ENCODE measurements around the gene SLC26A11.

- TF ChIP-seq, protein P1, sequence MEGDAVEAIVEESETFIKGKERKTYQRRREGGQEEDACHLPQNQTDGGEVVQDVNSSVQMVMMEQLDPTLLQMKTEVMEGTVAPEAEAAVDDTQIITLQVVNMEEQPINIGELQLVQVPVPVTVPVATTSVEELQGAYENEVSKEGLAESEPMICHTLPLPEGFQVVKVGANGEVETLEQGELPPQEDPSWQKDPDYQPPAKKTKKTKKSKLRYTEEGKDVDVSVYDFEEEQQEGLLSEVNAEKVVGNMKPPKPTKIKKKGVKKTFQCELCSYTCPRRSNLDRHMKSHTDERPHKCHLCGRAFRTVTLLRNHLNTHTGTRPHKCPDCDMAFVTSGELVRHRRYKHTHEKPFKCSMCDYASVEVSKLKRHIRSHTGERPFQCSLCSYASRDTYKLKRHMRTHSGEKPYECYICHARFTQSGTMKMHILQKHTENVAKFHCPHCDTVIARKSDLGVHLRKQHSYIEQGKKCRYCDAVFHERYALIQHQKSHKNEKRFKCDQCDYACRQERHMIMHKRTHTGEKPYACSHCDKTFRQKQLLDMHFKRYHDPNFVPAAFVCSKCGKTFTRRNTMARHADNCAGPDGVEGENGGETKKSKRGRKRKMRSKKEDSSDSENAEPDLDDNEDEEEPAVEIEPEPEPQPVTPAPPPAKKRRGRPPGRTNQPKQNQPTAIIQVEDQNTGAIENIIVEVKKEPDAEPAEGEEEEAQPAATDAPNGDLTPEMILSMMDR (conservative IDR thresholded peaks at IDR 0.05 in 1 of 2, IDR thresholded peaks at IDR 0.05 in 1 of 2; ENCODE audit: low read depth in 1 of 2, low read length in 2 of 2), result no peak
- no peak for TF ChIP-seq EZH2 (IDR thresholded peaks at IDR 0.05; ENCODE audit: low read length, missing control alignments)
Observed at GRCh38 chr17:80285237-80285920, 65.2 kb downstream of the SLC26A11 start.
